Colonic mucosa (tissue), 4 donors: ENCODE results near the gene RGS3. TPM values are rescaled to one million over a fixed set of nuclear protein-coding genes. Genes with fewer than 3 reads are reported as not detected.

ENCODE experiments used
- DNase-seq: peaks from one replicate; pipeline ENCODE4 v3.0.0-alpha.2; 2020
- H3K27ac ChIP-seq: fragments of 200-600 bp; one replicate; pipeline ENCODE4 v1.8.0; 2021
- H3K27me3 ChIP-seq: fragments of 200-600 bp; one replicate; pipeline ENCODE4 v1.8.0; 2021
- H3K36me3 ChIP-seq: fragments of 200-600 bp; one replicate; pipeline ENCODE4 v1.8.0; 2021
- H3K4me1 ChIP-seq: fragments of 200-600 bp; one replicate; pipeline ENCODE4 v1.8.0; 2021; ENCODE audit warnings: mild to moderate bottlenecking
- H3K4me3 ChIP-seq: fragments of 200-600 bp; one replicate; pipeline ENCODE4 v1.8.0; 2021
- H3K9ac ChIP-seq, 2 donors: one replicate each; pipeline ENCODE4 v1.7.0; 2013; ENCODE audit warnings: control low read depth in 2 of 2, low read depth in 2 of 2, low read length in 2 of 2
- H3K9me3 ChIP-seq: fragments of 200-600 bp; one replicate; pipeline ENCODE4 v1.8.0; 2021
- CTCF ChIP-seq: fragments of 200-600 bp; IDR thresholded peaks from one replicate; pipeline ENCODE4 v1.8.0; 2022; ENCODE audit warnings: antibody characterized with exemption, mild to moderate bottlenecking
- intact Hi-C: fragments of 100-400 bp; cut with DNase I; formaldehyde crosslinking; loops from one replicate; pipeline ENCODE4 v1.14.1; 2022
- total RNA-seq, 2 donors: library from RNA; stranded (reverse); fragmentation: NEBNext Ultra II Directional in 1 of 2; extraction: Animal tissue kit (Norgen Biotek cat#: 25700) in 1 of 2; gene quantifications; one replicate each; pipeline ENCODE4 v1.2.1, GENCODE V29; 2021
- donor health status: healthy.
- donor health status: DM: no; HTN: no; CAD: no.
- donor health status: DM: no; HTN: no; CAD: no.

RGS3 gene
- total RNA-seq, 2 donors from 2014 or later = 67.4 to 71.1 TPM

GRCh38 chr9:113590389-113590788 lies 126.9 kb downstream of the RGS3 start:
- Histone ChIP-seq H3K9ac (no peak overlapping the region), H3K27me3 (no peaks in the 10 kb centered on the region), H3K4me3 (no peak overlapping the region), H3K9me3 (no peaks in the 10 kb centered on the region), H3K27ac (no peak overlapping the region), H3K36me3 (no peaks in the 10 kb centered on the region), H3K4me1 (peaks cover 6% of the 10 kb centered on the region)
- intact Hi-C loops = loop anchor here (2.0 kb wide), 1 partner anchor 144 kb away; no protein-coding TSS in a partner anchor
- TF ChIP-seq CTCF = no peak
- DNase-seq = no peak

DNA sequence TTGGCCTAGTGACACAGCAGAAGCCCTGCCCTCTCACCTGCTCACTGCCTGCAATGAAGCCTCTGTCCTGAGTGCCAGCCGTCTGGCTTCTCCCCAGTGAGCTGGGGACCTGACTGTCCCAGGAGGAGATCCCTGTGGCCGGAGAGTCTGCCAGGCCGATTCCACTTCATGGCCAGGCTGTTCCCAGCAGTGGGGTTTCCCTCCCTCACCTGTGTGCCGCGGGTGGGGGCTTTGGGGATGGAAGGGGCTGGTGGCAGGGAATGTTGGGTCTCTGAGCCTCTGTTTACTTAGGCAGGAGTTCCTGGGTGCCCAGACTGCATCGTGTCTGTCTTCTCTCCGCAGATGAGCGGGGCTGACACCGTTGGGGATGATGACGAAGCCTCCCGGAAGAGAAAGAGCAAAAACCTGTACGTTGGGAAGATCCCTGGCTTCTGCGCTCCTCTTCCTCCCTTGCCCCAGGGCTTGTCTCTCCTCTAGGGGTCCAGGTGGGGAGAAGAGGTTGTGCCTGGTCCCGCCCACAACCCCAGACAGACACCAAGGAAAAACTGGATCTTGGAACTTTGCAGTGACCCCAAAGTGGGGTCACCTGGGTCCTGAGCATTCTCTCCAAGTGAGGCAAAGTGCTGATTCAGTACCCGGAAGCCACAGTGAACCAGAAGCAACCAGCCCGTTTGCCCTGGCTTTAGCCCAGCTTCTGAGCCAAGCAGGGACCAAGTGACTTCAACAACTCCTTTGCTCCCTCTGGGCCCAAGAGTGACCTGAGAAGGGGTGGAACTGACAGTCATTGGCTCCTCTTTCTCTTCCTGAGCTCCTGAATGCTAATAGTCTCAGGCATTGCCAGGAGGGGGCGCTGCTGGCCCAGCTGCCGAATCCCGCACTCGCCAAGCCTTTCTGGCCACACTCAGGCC lies 127.7 kb downstream of the RGS3 start:
- no peaks in the 10 kb centered on the region for H3K27me3 ChIP-seq
- peaks cover 6% of the 10 kb centered on the region for H3K4me1 ChIP-seq
- intact Hi-C loops = loop anchor here (1.0 to 2.0 kb wide), 2 partner anchors 64 to 144 kb away; no protein-coding TSS in a partner anchor
- H3K36me3 ChIP-seq = peaks cover 1% of the 10 kb centered on the region
- H3K4me3 ChIP-seq = no peak overlapping the region
- no peak overlapping the region for H3K9ac ChIP-seq
- H3K9me3 ChIP-seq = no peaks in the 10 kb centered on the region
- H3K27ac ChIP-seq = no peak overlapping the region
- peak; percentile 74 for DNase-seq
- peak; percentile 90 for TF ChIP-seq CTCF

GRCh38 chr9:113591899-113592625 lies 128.5 kb downstream of the RGS3 start:
- Histone ChIP-seq H3K9ac (no peak overlapping the region), H3K27ac (no peak overlapping the region), H3K36me3 (peaks cover 9% of the 10 kb centered on the region), H3K4me1 (peaks cover 6% of the 10 kb centered on the region), H3K27me3 (no peaks in the 10 kb centered on the region), H3K9me3 (no peaks in the 10 kb centered on the region), H3K4me3 (no peak overlapping the region)
- no peak for TF ChIP-seq CTCF
- intact Hi-C loops = loop anchor here (1.0 to 2.0 kb wide), 2 partner anchors 63 to 145 kb away; no protein-coding TSS in a partner anchor
- DNase-seq = no peak

DNA sequence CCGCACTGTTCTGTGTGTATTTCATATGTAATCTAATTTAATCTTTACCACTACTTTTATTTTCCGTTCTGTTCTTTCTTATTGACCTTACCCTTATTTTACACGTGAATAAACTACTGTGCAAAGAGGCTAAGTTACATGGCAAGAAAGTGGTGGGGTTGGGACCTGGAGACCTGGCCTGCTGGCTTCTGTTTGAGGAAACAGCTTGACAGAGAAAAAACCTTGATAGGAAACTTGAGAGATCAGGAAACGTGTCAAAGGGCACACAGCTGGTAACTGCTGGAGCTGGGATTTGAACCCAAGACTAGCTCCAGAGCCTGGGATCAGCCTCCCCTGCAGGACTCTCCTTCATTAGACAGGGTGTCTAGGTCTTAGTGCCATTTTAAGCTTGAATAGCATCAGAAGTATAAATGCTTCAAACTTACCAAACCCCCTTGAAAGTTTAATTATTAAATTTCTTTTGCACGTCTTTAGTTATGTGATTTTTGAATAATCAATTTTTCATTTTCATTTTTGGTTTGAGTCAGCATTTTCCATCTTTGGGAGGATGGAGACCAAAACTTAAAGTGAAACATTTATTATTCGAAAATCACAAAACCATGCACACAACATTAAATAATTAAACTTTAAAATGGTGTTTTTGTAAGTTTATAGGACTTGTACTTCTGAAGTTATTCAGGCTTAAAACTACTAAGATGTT lies 129.5 kb downstream of the RGS3 start:
- H3K9ac ChIP-seq = no peak overlapping the region
- DNase-seq = no peak
- no peak for TF ChIP-seq CTCF
- intact Hi-C loops = no loop called here
- no peaks in the 10 kb centered on the region for H3K27me3 ChIP-seq
- peaks cover 6% of the 10 kb centered on the region for H3K4me1 ChIP-seq
- H3K36me3 ChIP-seq = peaks cover 16% of the 10 kb centered on the region
- H3K9me3 ChIP-seq = no peaks in the 10 kb centered on the region
- peak overlapping the region; percentile 3 for H3K27ac ChIP-seq
- no peak overlapping the region for H3K4me3 ChIP-seq

DNA sequence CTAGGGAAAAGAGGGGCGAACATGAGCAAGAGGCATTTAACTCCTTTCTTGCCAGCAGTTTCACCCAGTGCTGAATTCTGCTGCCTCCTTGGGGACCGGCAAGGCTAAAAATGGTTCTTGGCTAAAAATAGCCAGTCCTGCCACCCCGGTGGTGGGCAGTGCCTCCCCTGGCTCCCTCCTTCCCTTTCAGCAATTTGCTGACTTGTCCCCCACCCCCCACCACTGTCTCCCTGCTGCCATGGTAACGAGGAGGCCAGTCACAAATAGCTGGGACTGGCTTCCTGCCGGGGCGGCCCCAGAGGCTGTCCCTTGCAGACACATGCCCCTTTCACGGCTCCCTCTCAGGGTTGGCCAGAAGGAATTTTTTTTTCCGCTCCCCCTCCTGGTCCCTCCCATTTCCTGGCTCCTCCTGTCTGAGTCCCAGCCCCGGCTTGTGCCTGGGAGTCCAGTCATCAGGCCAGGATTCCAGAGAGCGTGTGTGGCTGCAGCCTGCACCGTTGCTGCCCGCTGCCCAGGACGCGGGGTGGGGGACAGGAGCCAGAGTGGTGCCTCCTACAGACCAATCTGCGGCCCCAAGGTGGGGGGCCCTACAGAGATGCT lies 130.3 kb downstream of the RGS3 start:
- Histone ChIP-seq H3K9ac (peak overlapping the region; percentile 59 to 65), H3K36me3 (peaks cover 16% of the 10 kb centered on the region), H3K9me3 (no peaks in the 10 kb centered on the region), H3K4me1 (peaks cover 6% of the 10 kb centered on the region), H3K4me3 (peak overlapping the region; percentile 33), H3K27me3 (no peaks in the 10 kb centered on the region), H3K27ac (peak overlapping the region; percentile 3)
- peak; percentile 65 for DNase-seq
- TF ChIP-seq CTCF = no peak
- intact Hi-C loops = no loop called here
